Smooth muscle cell (in vitro differentiated cells): ENCODE data around the gene HYOU1. TPM values are rescaled to one million over a fixed set of nuclear protein-coding genes. Genes with fewer than 3 reads are reported as not detected.
"Not testable (repeated sequence)": the region's sequence is repeated elsewhere in the genome, so short reads cannot be mapped to it uniquely, and the experiment has no call there.

Experiments
- DNase-seq: peaks from one replicate; lab custom pipeline; 2025; ENCODE audit not compliant: unreplicated experiment; lab: John Stamatoyannopoulos, UW
- H2AFZ ChIP-seq: fragments of 200-600 bp; sonication (generic); 2 replicates; pipeline ENCODE4 v1.6.0; 2016; ENCODE audit warnings: antibody characterized with exemption, low read depth, mild to moderate bottlenecking
- H3F3A ChIP-seq: fragments of 200-600 bp; sonication (generic); 2 replicates; pipeline ENCODE4 v1.6.0; 2017; ENCODE audit warnings: antibody characterized with exemption, low read depth
- H3K27ac ChIP-seq: fragments of 200-600 bp; sonication (generic); 2 replicates; pipeline ENCODE4 v1.5.1; 2016; ENCODE audit warnings: low read depth, mild to moderate bottlenecking
- H3K27me3 ChIP-seq: fragments of 200-600 bp; sonication (generic); 2 replicates; pipeline ENCODE4 v1.6.1; 2016; ENCODE audit warnings: low read depth, mild to moderate bottlenecking
- H3K36me3 ChIP-seq: fragments of 200-600 bp; sonication (generic); 2 replicates; pipeline ENCODE4 v1.5.1; 2016; ENCODE audit warnings: low read depth
- H3K4me1 ChIP-seq: fragments of 200-600 bp; sonication (generic); 2 replicates; pipeline ENCODE4 v1.5.1; 2016; ENCODE audit warnings: low read depth
- H3K4me2 ChIP-seq: fragments of 200-600 bp; sonication (generic); 2 replicates; pipeline ENCODE4 v1.6.0; 2016; ENCODE audit warnings: mild to moderate bottlenecking
- H3K4me3 ChIP-seq: fragments of 200-600 bp; sonication (generic); 2 replicates; pipeline ENCODE4 v1.5.1; 2016; ENCODE audit warnings: mild to moderate bottlenecking
- H3K79me2 ChIP-seq: fragments of 200-600 bp; sonication (generic); 2 replicates; pipeline ENCODE4 v1.6.0; 2016; ENCODE audit warnings: low read depth, mild to moderate bottlenecking
- H3K9ac ChIP-seq: fragments of 200-600 bp; sonication (generic); 2 replicates; pipeline ENCODE4 v1.6.0; 2016; ENCODE audit warnings: low read depth
- H3K9me3 ChIP-seq: fragments of 200-600 bp; sonication (generic); replicated peaks from 2 replicates; pipeline ENCODE4 v1.5.1; 2016; ENCODE audit warnings: low read depth
- H4K20me1 ChIP-seq: fragments of 200-600 bp; sonication (generic); 2 replicates; pipeline ENCODE4 v1.6.0; 2016; ENCODE audit warnings: low read depth
- CTCF ChIP-seq: fragments of 200-600 bp; sonication (generic); IDR thresholded peaks from 2 replicates; pipeline ENCODE4 v1.5.1; 2017; ENCODE audit warnings: borderline replicate concordance, mild to moderate bottlenecking, antibody characterized with exemption; ENCODE audit not compliant: insufficient read depth, poor library complexity, severe bottlenecking
- WGBS: methylation state at CpG from one replicate; pipeline ENCODE4 v1.1.7; 2016; ENCODE audit warnings: low lambda C conversion rate; 5-methylcytosine and 5-hydroxymethylcytosine counted together
- polyA plus RNA-seq: library from polyadenylated mRNA; unstranded; fragments of >200 nt; fragmentation: Nextera tagmentation; extraction: Ambion mirVana; gene quantifications from 2 replicates; pipeline ENCODE4 v1.2.1, GENCODE V29; 2016
- total RNA-seq: library from RNA; depleted of rRNA; stranded (reverse); fragments of >200 nt; gene quantifications from 2 replicates; pipeline ENCODE4 v1.2.3, GENCODE V29; 2014

The HYOU1 gene
- total and polyA plus RNA-seq, 2 experiments from 2014 or later = 90.4 to 98.1 TPM

GRCh38 chr11:119018074-119018938, 38.7 kb downstream of the HYOU1 start, which contains the start of the genes RPS25 and TRAPPC4:
Gene RPS25, minus strand, starts transcription at chr11:119018343. Its CDS starts 59 bp downstream, at chr11:119018284.
Gene TRAPPC4, plus strand, starts transcription at chr11:119018766. Its CDS starts 30 bp downstream, at chr11:119018796.
- TF ChIP-seq CTCF = no peak

GRCh38 chr11:119017377-119017776, 39.6 kb downstream of the HYOU1 start:
- H2AFZ ChIP-seq = peak overlapping the region; percentile 96
- peak overlapping the region; percentile 81 for H3K27ac ChIP-seq
- H3K36me3 ChIP-seq, H3K9me3 ChIP-seq, DNase-seq, H3K27me3 ChIP-seq: not testable (repeated sequence)
- peaks cover 21% of the 10 kb centered on the region for H3K4me1 ChIP-seq
- WGBS = 11% methylated on average over 10 of the region's 10 CpGs
- H4K20me1 ChIP-seq = peaks cover 39% of the 10 kb centered on the region
- peak overlapping the region; percentile 98 for H3K4me2 ChIP-seq
- H3K4me3 ChIP-seq = peak overlapping the region; percentile 96
- H3K79me2 ChIP-seq = peaks cover 58% of the 10 kb centered on the region
- peak overlapping the region; percentile 80 for H3K9ac ChIP-seq
- H3F3A ChIP-seq = peaks cover 31% of the 10 kb centered on the region

More at GRCh38 chr11:119018074-119018938, 38.7 kb downstream of the HYOU1 start, which contains the start of the genes RPS25 and TRAPPC4:
- peak; percentile 90 for DNase-seq
- H3K27me3 ChIP-seq = no peaks in the 10 kb centered on the region
- H2AFZ ChIP-seq = peak within 1 kb of the TSS; percentile 96
- no peaks in the 10 kb centered on the region for H3K9me3 ChIP-seq
- H4K20me1 ChIP-seq = peaks cover 39% of the 10 kb centered on the region
- peaks cover 58% of the 10 kb centered on the region for H3K79me2 ChIP-seq
- peak within 1 kb of the TSS; percentile 96 for H3K4me3 ChIP-seq
- peak within 1 kb of the TSS; percentile 98 for H3K4me2 ChIP-seq
- no peaks in the 10 kb centered on the region for H3K36me3 ChIP-seq
- H3F3A ChIP-seq = peaks cover 25% of the 10 kb centered on the region
- peaks cover 21% of the 10 kb centered on the region for H3K4me1 ChIP-seq
- H3K9ac ChIP-seq = peak within 1 kb of the TSS; percentile 80
- peak within 1 kb of the TSS; percentile 81 for H3K27ac ChIP-seq
- WGBS = under 1% methylated on average over 56 of the region's 63 CpGs

- Histone ChIP-seq H3K36me3 (no peaks in the 10 kb centered on the region), H4K20me1 (peaks cover 39% of the 10 kb centered on the region), H3K27me3 (no peaks in the 10 kb centered on the region), H3K79me2 (peaks cover 54% of the 10 kb centered on the region), H3K4me2 (peak overlapping the region; percentile 98), H3F3A (peaks cover 32% of the 10 kb centered on the region), H3K9ac (no peak overlapping the region), H3K4me3 (peak overlapping the region; percentile 96), H3K27ac (peak overlapping the region; percentile 81), H2AFZ (no peak overlapping the region), H3K9me3 (no peaks in the 10 kb centered on the region), H3K4me1 (peaks cover 21% of the 10 kb centered on the region)
- no peak for TF ChIP-seq CTCF
- WGBS = 88% methylated on average over 14 of the region's 14 CpGs
- no peak for DNase-seq
Observed at GRCh38 chr11:119016216-119017009, 40.6 kb downstream of the HYOU1 start.
